ENCODE results near the gene TMX1. TPM values are rescaled to one million over a fixed set of nuclear protein-coding genes. Genes with fewer than 3 reads are reported as not detected.

The TMX1 gene
- total RNA-seq, 1 experiment from 2014 or later = 110 TPM

- DNase-seq (ENCODE audit: low read depth) = peak; percentile 75
These were observed 53.3 kb downstream of the TMX1 start for GRCh38 chr14:51293149-51293911.

- DNase-seq (ENCODE audit: low read depth) = no peak
These were observed 53.9 kb downstream of the TMX1 start for GRCh38 chr14:51293912-51294389.

- no peak for DNase-seq (ENCODE audit: low read depth)
These were observed 55.0 kb downstream of the TMX1 start for GRCh38 chr14:51294951-51295525.

- DNase-seq (ENCODE audit: low read depth) = no peak
These were observed 55.7 kb downstream of the TMX1 start for GRCh38 chr14:51295646-51296263.

GRCh38 chr14:51297066-51297465 lies 57.0 kb downstream of the TMX1 start:
- no peak for DNase-seq (ENCODE audit: low read depth)

GRCh38 chr14:51298895-51299294 lies 58.8 kb downstream of the TMX1 start:
- no peak for DNase-seq (ENCODE audit: low read depth)

- peak; percentile 78 for DNase-seq (ENCODE audit: low read depth)
These were observed 62.4 kb downstream of the TMX1 start for GRCh38 chr14:51302295-51303030.

- peak; percentile 84 for DNase-seq (ENCODE audit: low read depth)
These were observed 64.4 kb downstream of the TMX1 start for GRCh38 chr14:51304438-51304837.

- peak; percentile 97 for DNase-seq (ENCODE audit: low read depth)
These were observed 64.9 kb downstream of the TMX1 start for GRCh38 chr14:51304941-51305340.

GRCh38 chr14:51305751-51306150 lies 65.7 kb downstream of the TMX1 start:
- no peak for DNase-seq (ENCODE audit: low read depth)

Other genes starting within 250 kb of the TMX1 start
- 4.0 and 4.2 TPM in 2 replicates for gene TRIM9, start 145.1 kb upstream of the TMX1 start, total RNA-seq (2014; rRNA removed; shearing (Covaris generic))